ENCODE data around the gene SMIM41.

- TF ChIP-seq CTCF (conservative IDR thresholded peaks at IDR 0.05) (no peak), EZH2 (IDR thresholded peaks at IDR 0.05; ENCODE audit: low read depth) (no peak)
Measured at GRCh38 chr12:52049688-52050087, 29.8 kb upstream of the SMIM41 start.
